Measurements from ENCODE around the gene ARID3A. TPM values are rescaled to one million over a fixed set of nuclear protein-coding genes. Genes with fewer than 3 reads are reported as not detected.

The ARID3A gene
- total and polyA plus RNA-seq, 2 of the 8 experiments (the other 6 are each of a cell fraction or from before 2014, with no cell fraction given), result 40.5 to 77.4 TPM

DNA sequence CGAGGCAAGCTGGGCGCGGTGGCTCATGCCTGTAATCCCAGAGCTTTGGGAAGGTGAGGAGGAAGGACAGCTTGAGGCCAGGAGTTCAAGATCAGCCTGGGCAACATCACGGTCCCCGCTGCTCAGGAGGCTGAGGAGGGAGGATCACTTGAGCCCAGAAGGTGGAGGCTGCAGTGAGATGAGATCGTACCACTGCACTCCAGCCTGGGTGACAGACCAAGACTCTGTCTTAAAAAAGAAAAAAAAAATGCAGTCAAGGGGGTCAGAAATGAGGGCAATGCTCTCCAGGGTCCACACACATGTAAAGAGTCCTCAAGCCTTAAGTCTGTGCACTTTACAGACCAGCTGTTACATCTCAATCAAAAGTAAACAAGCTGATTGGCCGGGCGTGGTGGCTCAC lies 21.3 kb upstream of the ARID3A start (continued):
- TF ChIP-seq KDM4A (IDR thresholded peaks at IDR 0.05; ENCODE audit: low read depth, low read length, severe bottlenecking) (no peak), EGR1 (IDR thresholded peaks at IDR 0.05; ENCODE audit: borderline replicate concordance, low read depth, low read length) (no peak), GABPA (IDR thresholded peaks at IDR 0.05; ENCODE audit: borderline replicate concordance, insufficient read depth, low read length) (no peak), GTF2F1 (IDR thresholded peaks at IDR 0.05; ENCODE audit: borderline replicate concordance, low read depth, low read length) (no peak), TBP (IDR thresholded peaks at IDR 0.05; ENCODE audit: low read depth, low read length) (no peak), SIRT6 (IDR thresholded peaks at IDR 0.05; ENCODE audit: low read length) (no peak), CBX8 (IDR thresholded peaks at IDR 0.05; ENCODE audit: borderline replicate concordance, low read depth, low read length) (no peak)
